ENCODE results near the gene CAPN12. TPM values are rescaled to one million over a fixed set of nuclear protein-coding genes. Genes with fewer than 3 reads are reported as not detected.

The CAPN12 gene
- total and polyA plus RNA-seq, 7 experiments from 2014 or later, result 0.84 to 5.1 (median 2.6) TPM; not detected in 1

- H3K27ac ChIP-seq (ENCODE audit: low read depth, low read length), result no peak overlapping the region
- H3K27me3 Mint-ChIP-seq, result no peaks in the 10 kb centered on the region
- intact Hi-C loops (cut with micrococcal nuclease), result no loop called here
- DNase-seq (no peak), ATAC-seq (peak; percentile 57)
- no peaks in the 10 kb centered on the region for H3K9me3 ChIP-seq (ENCODE audit: control insufficient read depth in 2 of 3, low read length in 3 of 3)
- peaks cover 33 to 88% (median 54%) of the 10 kb centered on the region in 7 donors for H3K4me1 Mint-ChIP-seq
- ChIA-PET POLR2A (no interaction called here), CTCF (no interaction called here)
- H3K4me3 Mint-ChIP-seq, result peak overlapping the region in 1 of 10 donors; percentile 38
- H3K36me3 Mint-ChIP-seq, result peaks cover 0 to 29% (median 5%) of the 10 kb centered on the region in 5 donors
- H3K27ac Mint-ChIP-seq, result peak overlapping the region in 1 of 9 donors; percentile 75
- no peaks in the 10 kb centered on the region for H3K36me3 ChIP-seq (ENCODE audit: control insufficient read depth in 2 of 3, insufficient read depth in 3 of 3, low read length in 3 of 3)
- no peaks in the 10 kb centered on the region for H3K27me3 ChIP-seq (ENCODE audit: control insufficient read depth in 2 of 2, insufficient read depth in 2 of 2, low read length in 2 of 2)
- H3K4me3 ChIP-seq (ENCODE audit: low read length), result no peak overlapping the region
- H3K9me3 Mint-ChIP-seq, result peaks cover 0 to 3% (median 0%) of the 10 kb centered on the region in 11 donors
- peaks cover 18 to 77% of the 10 kb centered on the region in 2 donors for H3K4me1 ChIP-seq (ENCODE audit: control insufficient read depth in 2 of 2, insufficient read depth in 2 of 2, low read length in 2 of 2)
Observed at GRCh38 chr19:38684078-38684861, 60.0 kb downstream of the CAPN12 start.

- no peaks in the 10 kb centered on the region for H3K9me3 ChIP-seq (ENCODE audit: control insufficient read depth in 2 of 3, low read length in 3 of 3)
- Mint-ChIP-seq H3K27ac (peak overlapping the region in 1 of 9 donors; percentile 75), H3K36me3 (peaks cover 0 to 27% (median 8%) of the 10 kb centered on the region in 5 donors), H3K4me3 (peak overlapping the region in 1 of 10 donors; percentile 38), H3K9me3 (peaks cover 0 to 3% (median 0%) of the 10 kb centered on the region in 11 donors), H3K27me3 (no peaks in the 10 kb centered on the region), H3K4me1 (peaks cover 33 to 88% (median 55%) of the 10 kb centered on the region in 7 donors)
- no peak overlapping the region for H3K4me3 ChIP-seq (ENCODE audit: low read length)
- intact Hi-C loops (cut with micrococcal nuclease), result no loop called here
- no peaks in the 10 kb centered on the region for H3K36me3 ChIP-seq (ENCODE audit: control insufficient read depth in 2 of 3, insufficient read depth in 3 of 3, low read length in 3 of 3)
- DNase-seq (peak in 1 of 9 donors; percentile 37), ATAC-seq (peak; percentile 58)
- ChIA-PET POLR2A (no interaction called here), CTCF (no interaction called here)
- peaks cover 18 to 84% of the 10 kb centered on the region in 2 donors for H3K4me1 ChIP-seq (ENCODE audit: control insufficient read depth in 2 of 2, insufficient read depth in 2 of 2, low read length in 2 of 2)
- no peak overlapping the region for H3K27ac ChIP-seq (ENCODE audit: low read depth, low read length)
- no peaks in the 10 kb centered on the region for H3K27me3 ChIP-seq (ENCODE audit: control insufficient read depth in 2 of 2, insufficient read depth in 2 of 2, low read length in 2 of 2)
Observed at GRCh38 chr19:38683393-38684077, 60.7 kb downstream of the CAPN12 start.

- H3K4me1 Mint-ChIP-seq, result peaks cover 37 to 92% (median 60%) of the 10 kb centered on the region in 7 donors
- no peaks in the 10 kb centered on the region for H3K36me3 ChIP-seq (ENCODE audit: control insufficient read depth in 2 of 3, insufficient read depth in 3 of 3, low read length in 3 of 3)
- ChIA-PET CTCF (no interaction called here), POLR2A (no interaction called here)
- no peak overlapping the region for H3K27ac ChIP-seq (ENCODE audit: low read depth, low read length)
- H3K4me1 ChIP-seq (ENCODE audit: control insufficient read depth in 2 of 2, insufficient read depth in 2 of 2, low read length in 2 of 2), result peaks cover 18 to 91% of the 10 kb centered on the region in 2 donors
- no peaks in the 10 kb centered on the region for H3K27me3 ChIP-seq (ENCODE audit: control insufficient read depth in 2 of 2, insufficient read depth in 2 of 2, low read length in 2 of 2)
- peak overlapping the region in 1 of 10 donors; percentile 38 for H3K4me3 Mint-ChIP-seq
- no peaks in the 10 kb centered on the region for H3K9me3 ChIP-seq (ENCODE audit: control insufficient read depth in 2 of 3, low read length in 3 of 3)
- peaks cover 0 to 30% (median 14%) of the 10 kb centered on the region in 5 donors for H3K36me3 Mint-ChIP-seq
- H3K27ac Mint-ChIP-seq, result peak overlapping the region in 1 of 9 donors; percentile 75
- H3K9me3 Mint-ChIP-seq, result peaks cover 0 to 3% (median 0%) of the 10 kb centered on the region in 11 donors
- H3K27me3 Mint-ChIP-seq, result no peaks in the 10 kb centered on the region
- no peak overlapping the region for H3K4me3 ChIP-seq (ENCODE audit: low read length)
- intact Hi-C loops (cut with micrococcal nuclease), result no loop called here
- DNase-seq (no peak), ATAC-seq (no peak)
Observed at GRCh38 chr19:38682872-38683392, 61.3 kb downstream of the CAPN12 start.

- H3K4me1 ChIP-seq (ENCODE audit: control insufficient read depth in 2 of 2, insufficient read depth in 2 of 2, low read length in 2 of 2), result peaks cover 18 to 95% of the 10 kb centered on the region in 2 donors
- peaks cover 0 to 3% (median 0%) of the 10 kb centered on the region in 11 donors for H3K9me3 Mint-ChIP-seq
- H3K36me3 ChIP-seq (ENCODE audit: control insufficient read depth in 2 of 3, insufficient read depth in 3 of 3, low read length in 3 of 3), result no peaks in the 10 kb centered on the region
- ChIA-PET CTCF (no interaction called here), POLR2A (no interaction called here)
- H3K4me1 Mint-ChIP-seq, result peaks cover 40 to 92% (median 58%) of the 10 kb centered on the region in 7 donors
- peaks cover 0 to 33% (median 18%) of the 10 kb centered on the region in 5 donors for H3K36me3 Mint-ChIP-seq
- H3K27ac Mint-ChIP-seq, result peak overlapping the region in 1 of 9 donors; percentile 60
- H3K9me3 ChIP-seq (ENCODE audit: control insufficient read depth in 2 of 3, low read length in 3 of 3), result no peaks in the 10 kb centered on the region
- H3K27me3 Mint-ChIP-seq, result no peaks in the 10 kb centered on the region
- DNase-seq (no peak), ATAC-seq (no peak)
- no peak overlapping the region for H3K4me3 ChIP-seq (ENCODE audit: low read length)
- H3K27ac ChIP-seq (ENCODE audit: low read depth, low read length), result no peak overlapping the region
- peak overlapping the region in 1 of 10 donors; percentile 56 for H3K4me3 Mint-ChIP-seq
- intact Hi-C loops (cut with micrococcal nuclease), result no loop called here
- no peaks in the 10 kb centered on the region for H3K27me3 ChIP-seq (ENCODE audit: control insufficient read depth in 2 of 2, insufficient read depth in 2 of 2, low read length in 2 of 2)
Observed at GRCh38 chr19:38682195-38682867, 61.9 kb downstream of the CAPN12 start.

Other genes starting within 250 kb of the CAPN12 start
- 100 to 1,000 TPM; 200 to 287 (median 235) TPM for gene MAP4K1, start 126.5 kb downstream of the CAPN12 start, total RNA-seq
- 100 to 1,000 TPM in 1 of 2 donors, 10 to 100 TPM in 1; 79.0 to 120 TPM for gene MAP4K1, start 126.5 kb downstream of the CAPN12 start, polyA plus RNA-seq
- 100 to 1,000 TPM; 294 to 405 (median 337) TPM for gene EIF3K, start 125.3 kb downstream of the CAPN12 start, total RNA-seq
- 100 to 1,000 TPM; 424 to 437 TPM for gene EIF3K, start 125.3 kb downstream of the CAPN12 start, polyA plus RNA-seq
- 100 to 1,000 TPM in 2 of 5 experiments, 10 to 100 TPM in 3; 49.2 to 355 (median 54.4) TPM for gene ACTN4, start 96.8 kb downstream of the CAPN12 start, total RNA-seq
- gene ACTN4, start 96.8 kb downstream of the CAPN12 start, polyA plus RNA-seq, result 1 to 10 TPM; 2.8 to 3.9 TPM
- gene LGALS7, start 29.0 kb upstream of the CAPN12 start, total RNA-seq, result not detected
- gene LGALS7, start 29.0 kb upstream of the CAPN12 start, polyA plus RNA-seq, result not detected
- not detected for gene LGALS7B, start 44.7 kb upstream of the CAPN12 start, total RNA-seq
- not detected for gene LGALS7B, start 44.7 kb upstream of the CAPN12 start, polyA plus RNA-seq
- 1 to 10 TPM; 2.3 to 9.8 (median 7.2) TPM for gene LGALS4, start 68.5 kb upstream of the CAPN12 start, total RNA-seq
- under 1 TPM; 0.13 to 0.31 TPM for gene LGALS4, start 68.5 kb upstream of the CAPN12 start, polyA plus RNA-seq
- 100 to 1,000 TPM in 4 of 5 experiments, 10 to 100 TPM in 1; 71.9 to 149 (median 114) TPM for gene ECH1, start 87.3 kb upstream of the CAPN12 start, total RNA-seq
- gene ECH1, start 87.3 kb upstream of the CAPN12 start, polyA plus RNA-seq, result 100 to 1,000 TPM; 216 to 279 TPM
- gene HNRNPL, start 105.5 kb upstream of the CAPN12 start, total RNA-seq, result 100 to 1,000 TPM; 339 to 539 (median 505) TPM
- gene HNRNPL, start 105.5 kb upstream of the CAPN12 start, polyA plus RNA-seq, result 10 to 100 TPM; 70.6 to 78.7 TPM
- 10 to 100 TPM; 32.8 to 75.9 (median 64.0) TPM for gene RINL, start 133.8 kb upstream of the CAPN12 start, total RNA-seq
- 10 to 100 TPM; 35.3 to 36.1 TPM for gene RINL, start 133.8 kb upstream of the CAPN12 start, polyA plus RNA-seq
- 10 to 100 TPM; 42.9 to 78.5 (median 54.0) TPM for gene SIRT2, start 155.1 kb upstream of the CAPN12 start, total RNA-seq
- gene SIRT2, start 155.1 kb upstream of the CAPN12 start, polyA plus RNA-seq, result 10 to 100 TPM; 30.7 to 39.5 TPM
- gene NFKBIB, start 155.5 kb upstream of the CAPN12 start, total RNA-seq, result 10 to 100 TPM; 21.7 to 51.8 (median 34.1) TPM
- 1 to 10 TPM; 7.3 to 9.0 TPM for gene NFKBIB, start 155.5 kb upstream of the CAPN12 start, polyA plus RNA-seq
- 1 to 10 TPM in 4 of 5 experiments, under 1 TPM in 1; 0.73 to 1.6 (median 1.3) TPM for gene CCER2, start 167.7 kb upstream of the CAPN12 start, total RNA-seq
- not detected for gene CCER2, start 167.7 kb upstream of the CAPN12 start, polyA plus RNA-seq
- 10 to 100 TPM; 17.5 to 35.6 (median 25.4) TPM for gene SARS2, start 186.3 kb upstream of the CAPN12 start, total RNA-seq
- gene SARS2, start 186.3 kb upstream of the CAPN12 start, polyA plus RNA-seq, result 10 to 100 TPM; 10.2 to 16.1 TPM
- 10 to 100 TPM; 14.0 to 60.0 (median 22.5) TPM for gene MRPS12, start 186.5 kb upstream of the CAPN12 start, total RNA-seq
- gene MRPS12, start 186.5 kb upstream of the CAPN12 start, polyA plus RNA-seq, result 10 to 100 TPM; 79.9 to 93.4 TPM
- gene FBXO17, start 231.3 kb upstream of the CAPN12 start, total RNA-seq, result not detected
- gene FBXO17, start 231.3 kb upstream of the CAPN12 start, polyA plus RNA-seq, result not detected

All from naive thymus-derived CD4-positive, alpha-beta T cell (primary cell).